ENCODE results near the gene WASL.

The WASL gene

GRCh38 chr7:123709525-123709924 lies 39.3 kb downstream of the WASL start:
- TF ChIP-seq CTCF (conservative IDR thresholded peaks at IDR 0.05; ENCODE audit: low read depth, low read length), result no peak
- peak; percentile 39 for DNase-seq (ENCODE audit: low read depth)
- H3K4me3 ChIP-seq (ENCODE audit: low read depth, low read length), result no peak overlapping the region

GRCh38 chr7:123705211-123705901 lies 43.4 kb downstream of the WASL start:
- DNase-seq (ENCODE audit: low read depth), result no peak
- H3K4me3 ChIP-seq (ENCODE audit: low read depth, low read length), result no peak overlapping the region
- TF ChIP-seq CTCF (conservative IDR thresholded peaks at IDR 0.05; ENCODE audit: low read depth, low read length), result no peak

GRCh38 chr7:123695944-123696677 lies 52.7 kb downstream of the WASL start:
- no peak for DNase-seq (ENCODE audit: low read depth)
- no peak for TF ChIP-seq CTCF (conservative IDR thresholded peaks at IDR 0.05; ENCODE audit: low read depth, low read length)
- no peak overlapping the region for H3K4me3 ChIP-seq (ENCODE audit: low read depth, low read length)

GRCh38 chr7:123692471-123692877 lies 56.3 kb downstream of the WASL start:
- no peak overlapping the region for H3K4me3 ChIP-seq (ENCODE audit: low read depth, low read length)
- no peak for DNase-seq (ENCODE audit: low read depth)
- TF ChIP-seq CTCF (conservative IDR thresholded peaks at IDR 0.05; ENCODE audit: low read depth, low read length), result no peak

GRCh38 chr7:123690550-123690949 lies 58.3 kb downstream of the WASL start:
- DNase-seq (ENCODE audit: low read depth), result no peak
- H3K4me3 ChIP-seq (ENCODE audit: low read depth, low read length), result no peak overlapping the region
- TF ChIP-seq CTCF (conservative IDR thresholded peaks at IDR 0.05; ENCODE audit: low read depth, low read length), result no peak

- DNase-seq (ENCODE audit: low read depth), result no peak
- no peak overlapping the region for H3K4me3 ChIP-seq (ENCODE audit: low read depth, low read length)
- no peak for TF ChIP-seq CTCF (conservative IDR thresholded peaks at IDR 0.05; ENCODE audit: low read depth, low read length)
Observed at GRCh38 chr7:123689250-123689649, 59.6 kb downstream of the WASL start.

GRCh38 chr7:123687727-123688126 lies 61.1 kb downstream of the WASL start:
- TF ChIP-seq CTCF (conservative IDR thresholded peaks at IDR 0.05; ENCODE audit: low read depth, low read length), result no peak
- no peak for DNase-seq (ENCODE audit: low read depth)

More at GRCh38 chr7:123687727-123688126, 61.1 kb downstream of the WASL start:
- H3K4me3 ChIP-seq (ENCODE audit: low read depth, low read length), result no peak overlapping the region
